OCI-LY7 (cell line): Measurements from ENCODE around the gene CPNE7.

Source experiments
- CTCF ChIP-seq: fragments of 200-600 bp; sonication (generic); conservative IDR thresholded peaks from 2 replicates; pipeline ENCODE4 v1.5.1; 2014; ENCODE audit warnings: mild to moderate bottlenecking, antibody characterized with exemption, low read length, moderate library complexity, mixed read lengths
- EZH2phosphoT487 ChIP-seq: fragments of 200-600 bp; sonication (generic); IDR thresholded peaks from 2 replicates; pipeline ENCODE4 v1.6.1; 2018; ENCODE audit warnings: low read depth, borderline replicate concordance, mild to moderate bottlenecking, mixed run types, antibody characterized with exemption, low read length, moderate library complexity, mixed read lengths

GRCh38 chr16:89571636-89572035 lies 3.9 kb upstream of the CPNE7 start:
- TF ChIP-seq CTCF = no peak
- no peak for TF ChIP-seq EZH2phosphoT487
